ENCODE measurements around the gene SLC2A8. TPM values are rescaled to one million over a fixed set of nuclear protein-coding genes. Genes with fewer than 3 reads are reported as not detected.

The SLC2A8 gene
- total RNA-seq, 1 experiment from 2014 or later = 16.8 TPM

DNA sequence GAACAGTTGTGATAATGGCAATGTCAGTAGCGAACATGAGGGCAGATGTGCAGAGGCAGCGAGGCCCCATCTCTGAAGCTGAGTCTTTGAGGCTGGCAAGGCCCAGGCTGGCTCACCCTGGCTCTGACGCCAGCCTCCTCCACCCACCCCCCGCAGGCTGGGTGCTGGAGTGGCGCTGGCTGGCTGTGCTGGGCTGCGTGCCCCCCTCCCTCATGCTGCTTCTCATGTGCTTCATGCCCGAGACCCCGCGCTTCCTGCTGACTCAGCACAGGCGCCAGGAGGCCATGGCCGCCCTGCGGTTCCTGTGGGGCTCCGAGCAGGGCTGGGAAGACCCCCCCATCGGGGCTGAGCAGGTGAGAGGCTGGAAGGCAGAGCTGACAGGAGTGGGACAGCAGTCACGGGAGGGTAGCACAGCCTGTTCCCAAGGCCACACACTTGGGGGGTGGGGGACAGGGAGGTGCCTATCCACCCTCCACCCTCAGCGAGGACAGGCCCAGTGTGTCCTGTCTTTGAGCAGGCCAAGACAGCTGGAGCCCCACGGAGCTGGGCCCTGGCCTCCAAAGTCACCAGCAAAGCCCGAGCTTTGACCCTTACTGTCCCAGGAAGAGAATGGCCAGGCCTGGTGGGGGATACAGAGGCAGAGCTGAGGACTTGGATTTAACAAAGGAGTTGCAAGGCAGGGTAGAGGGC is 5.6 kb downstream of the SLC2A8 start:
- POLR2A ChIA-PET = interaction anchor here (0.6 kb wide), 1 partner anchor 362 kb away, joined by 3 read pairs; no protein-coding TSS in a partner anchor
- no peaks in the 10 kb centered on the region for H3K27me3 ChIP-seq (ENCODE audit: insufficient read depth, low read length)
- intact Hi-C loops (cut with micrococcal nuclease) = no loop called here
- DNase-seq (ENCODE audit: low read depth, low spot score) (no peak), ATAC-seq (no peak)
- H3K9ac ChIP-seq (ENCODE audit: low read length) = no peak overlapping the region
- no peaks in the 10 kb centered on the region for H3K9me2 ChIP-seq (ENCODE audit: insufficient read depth)
- H3K79me2 ChIP-seq (ENCODE audit: insufficient read depth, low read length) = peaks cover 4% of the 10 kb centered on the region; the same call in 1 of the 2 replicates
- H3K4me1 ChIP-seq (ENCODE audit: control insufficient read depth in 1 of 2, insufficient read depth in 2 of 2, low read length in 2 of 2) = peaks cover 0 to 10% of the 10 kb centered on the region in 2 experiments; a peak in 1 of 4 replicates
- H3K36me3 ChIP-seq (ENCODE audit: control insufficient read depth in 1 of 2, insufficient read depth in 2 of 2, low read length in 2 of 2) = peaks cover 2 to 5% of the 10 kb centered on the region in 2 experiments; a peak in 1 of 4 replicates
- no peak overlapping the region for H3K27ac ChIP-seq (ENCODE audit: low read depth, low read length)
- no peaks in the 10 kb centered on the region for H3K9me3 ChIP-seq (ENCODE audit: control insufficient read depth in 1 of 2, insufficient read depth in 1 of 2, low read depth in 1 of 2, low read length in 2 of 2)
- no peak overlapping the region for H3K4me2 ChIP-seq (ENCODE audit: low read length)
- no peak overlapping the region for H3K4me3 ChIP-seq (replicated peaks in 1 of 2; ENCODE audit: low read depth in 1 of 2, low read length in 2 of 2)
- RAD21 ChIA-PET (ENCODE audit: low non-redundant PET in 1 of 2, low total read pairs in 2 of 2, uncharacterized antibody in 2 of 2, unreplicated experiment in 2 of 2) = no interaction called here
- CTCF ChIA-PET = no interaction called here
- no TSS peak for BruUV-seq (replicated peaks)
- no peaks in the 10 kb centered on the region for H4K20me1 ChIP-seq (ENCODE audit: insufficient read depth)
- no peak for TF ChIP-seq MAX (IDR thresholded peaks at IDR 0.05)
- TF ChIP-seq FOSL1 (IDR thresholded peaks at IDR 0.05; ENCODE audit: low read depth) = no peak
- TF ChIP-seq CEBPB (IDR thresholded peaks at IDR 0.05; ENCODE audit: low read depth) = no peak
- no peak for TF ChIP-seq ZFX (IDR thresholded peaks at IDR 0.05)
- TF ChIP-seq EZH2phosphoT487 (IDR thresholded peaks at IDR 0.05; ENCODE audit: borderline replicate concordance) = no peak
- no peak for TF ChIP-seq ZBTB33 (IDR thresholded peaks at IDR 0.05; ENCODE audit: extremely low read depth, insufficient replicate concordance, low read length)
- no peak for TF ChIP-seq ELF1 (IDR thresholded peaks at IDR 0.05; ENCODE audit: borderline replicate concordance, low read depth)
- TF ChIP-seq EZH2 (IDR thresholded peaks at IDR 0.05) = no peak
- TF ChIP-seq JUND (IDR thresholded peaks at IDR 0.05) = no peak
- TF ChIP-seq SRF (IDR thresholded peaks at IDR 0.05; ENCODE audit: low read depth) = no peak
- TF ChIP-seq, protein P1, sequence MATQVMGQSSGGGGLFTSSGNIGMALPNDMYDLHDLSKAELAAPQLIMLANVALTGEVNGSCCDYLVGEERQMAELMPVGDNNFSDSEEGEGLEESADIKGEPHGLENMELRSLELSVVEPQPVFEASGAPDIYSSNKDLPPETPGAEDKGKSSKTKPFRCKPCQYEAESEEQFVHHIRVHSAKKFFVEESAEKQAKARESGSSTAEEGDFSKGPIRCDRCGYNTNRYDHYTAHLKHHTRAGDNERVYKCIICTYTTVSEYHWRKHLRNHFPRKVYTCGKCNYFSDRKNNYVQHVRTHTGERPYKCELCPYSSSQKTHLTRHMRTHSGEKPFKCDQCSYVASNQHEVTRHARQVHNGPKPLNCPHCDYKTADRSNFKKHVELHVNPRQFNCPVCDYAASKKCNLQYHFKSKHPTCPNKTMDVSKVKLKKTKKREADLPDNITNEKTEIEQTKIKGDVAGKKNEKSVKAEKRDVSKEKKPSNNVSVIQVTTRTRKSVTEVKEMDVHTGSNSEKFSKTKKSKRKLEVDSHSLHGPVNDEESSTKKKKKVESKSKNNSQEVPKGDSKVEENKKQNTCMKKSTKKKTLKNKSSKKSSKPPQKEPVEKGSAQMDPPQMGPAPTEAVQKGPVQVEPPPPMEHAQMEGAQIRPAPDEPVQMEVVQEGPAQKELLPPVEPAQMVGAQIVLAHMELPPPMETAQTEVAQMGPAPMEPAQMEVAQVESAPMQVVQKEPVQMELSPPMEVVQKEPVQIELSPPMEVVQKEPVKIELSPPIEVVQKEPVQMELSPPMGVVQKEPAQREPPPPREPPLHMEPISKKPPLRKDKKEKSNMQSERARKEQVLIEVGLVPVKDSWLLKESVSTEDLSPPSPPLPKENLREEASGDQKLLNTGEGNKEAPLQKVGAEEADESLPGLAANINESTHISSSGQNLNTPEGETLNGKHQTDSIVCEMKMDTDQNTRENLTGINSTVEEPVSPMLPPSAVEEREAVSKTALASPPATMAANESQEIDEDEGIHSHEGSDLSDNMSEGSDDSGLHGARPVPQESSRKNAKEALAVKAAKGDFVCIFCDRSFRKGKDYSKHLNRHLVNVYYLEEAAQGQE (IDR thresholded peaks at IDR 0.05; ENCODE audit: low read depth) = no peak
- no peak for TF ChIP-seq ZNF274 (IDR thresholded peaks at IDR 0.05; ENCODE audit: low read depth, low read length)
- TF ChIP-seq SIN3A (IDR thresholded peaks at IDR 0.05; ENCODE audit: low read depth) = no peak
- TF ChIP-seq, protein P2, sequence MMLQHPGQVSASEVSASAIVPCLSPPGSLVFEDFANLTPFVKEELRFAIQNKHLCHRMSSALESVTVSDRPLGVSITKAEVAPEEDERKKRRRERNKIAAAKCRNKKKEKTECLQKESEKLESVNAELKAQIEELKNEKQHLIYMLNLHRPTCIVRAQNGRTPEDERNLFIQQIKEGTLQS (IDR thresholded peaks at IDR 0.05) = no peak
- TF ChIP-seq SP1 (IDR thresholded peaks at IDR 0.05; ENCODE audit: low read depth) = no peak
- no peak for TF ChIP-seq TCF7L2 (IDR thresholded peaks at IDR 0.05; ENCODE audit: borderline replicate concordance, extremely low read depth, insufficient read depth, insufficient read length)
- no peak overlapping the region for H2AFZ ChIP-seq (ENCODE audit: low read depth, low read length, poor library complexity, severe bottlenecking)
